Aorta (tissue), 5 donors: ENCODE data around the gene CIC. TPM values are rescaled to one million over a fixed set of nuclear protein-coding genes. Genes with fewer than 3 reads are reported as not detected.

Source experiments
- ATAC-seq: fragments of 200-7000 bp; cut with Tn5 transposase; one replicate; pipeline ENCODE4 v1.9.1; 2022; ENCODE audit warnings: moderate library complexity; ENCODE audit not compliant: low FRiP score
- DNase-seq, 2 donors: peaks; one replicate each; pipeline ENCODE4 v3.0.0-alpha.2; 2020
- H3K27ac ChIP-seq, 2 donors: one replicate each; pipeline ENCODE4 v1.5.1; 2013; ENCODE audit warnings: low read length in 2 of 2, mild to moderate bottlenecking in 2 of 2, moderate library complexity in 2 of 2, control low read depth in 1 of 2, inconsistent platforms in 1 of 2, low read depth in 1 of 2
- H3K27me3 ChIP-seq, 2 donors: one replicate each; pipeline ENCODE4 v1.6.1; 2013; ENCODE audit warnings: control low read depth in 1 of 2, low read length in 1 of 2, mild to moderate bottlenecking in 1 of 2, moderate library complexity in 1 of 2; ENCODE audit not compliant: insufficient read depth in 2 of 2, control insufficient read depth in 1 of 2
- H3K36me3 ChIP-seq, 2 donors: one replicate each; pipeline ENCODE4 v1.6.1; 2013; ENCODE audit warnings: control low read depth in 1 of 2, low read length in 1 of 2, mild to moderate bottlenecking in 1 of 2; ENCODE audit not compliant: insufficient read depth in 2 of 2, control insufficient read depth in 1 of 2
- H3K4me1 ChIP-seq, 2 donors: one replicate each; pipeline ENCODE4 v1.6.1; 2013; ENCODE audit warnings: low read length in 2 of 2, control low read depth in 1 of 2, mild to moderate bottlenecking in 1 of 2, moderate library complexity in 1 of 2; ENCODE audit not compliant: insufficient read depth in 2 of 2, control insufficient read depth in 1 of 2
- H3K4me3 ChIP-seq, 2 donors: one replicate each; pipeline ENCODE4 v1.5.1; 2013; ENCODE audit warnings: low read length in 2 of 2, control low read depth in 1 of 2, mild to moderate bottlenecking in 1 of 2
- H3K9me3 ChIP-seq: one replicate; pipeline ENCODE4 v1.6.1; 2013; ENCODE audit warnings: mild to moderate bottlenecking, low read length; ENCODE audit not compliant: control insufficient read depth
- WGBS, 2 donors: extraction: QIAGEN DNeasy Blood & Tissue Kit; methylation state at CpG; one replicate each; pipeline ENCODE4 v1.1.7; 2013; 5-methylcytosine and 5-hydroxymethylcytosine counted together
- intact Hi-C, 2 donors: fragments of 100-400 bp; cut with DNase I; formaldehyde crosslinking; loops; one replicate each; pipeline versions ENCODE4 v1.14.2 to v1.15.0; 2022
- polyA plus RNA-seq, 2 donors: library from polyadenylated mRNA; stranded (reverse); fragments of 200-250 nt; gene quantifications; one replicate each; pipeline ENCODE4 v1.2.3, GENCODE V29; 2013
- total RNA-seq, 2 donors: library from RNA; stranded (reverse); fragmentation: NEBNext Ultra II Directional; extraction: Animal tissue kit (Norgen Biotek cat#: 25700); gene quantifications; one replicate each; pipeline ENCODE4 v1.2.1, GENCODE V29; 2021
- donor health status: healthy with polysubstance abuse.
- donor health status: Bipolar disorder and iron deficiency.
- donor health status: DM: no; HTN: no; CAD: no.
- donor health status: DM: no; HTN: no; CAD: no.
- donor health status: DM: yes; HTN: yes; CAD: no.

CIC gene
- total and polyA plus RNA-seq, 4 donors = 14.3 to 104 (median 74.0) TPM

- ATAC-seq = no peak
- intact Hi-C loops = loop anchor here in 1 of 2 donors (2.0 kb wide), 1 partner anchor 27 kb away; the partner anchor contains the start of gene ERF
- no peak for DNase-seq
These were observed 13.0 kb downstream of the CIC start for GRCh38 chr19:42281827-42282762.

GRCh38 chr19:42282819-42283187, 13.8 kb downstream of the CIC start:
- WGBS, 2 donors = 35 to 43% methylated on average over 4 of the region's 4 CpGs
- H3K4me1 ChIP-seq = peaks cover 0 to 3% of the 10 kb centered on the region in 2 donors
- peak overlapping the region in 1 of 2 donors; percentile 68 for H3K27ac ChIP-seq
- ATAC-seq (no peak), DNase-seq (no peak)
- no peak overlapping the region for H3K4me3 ChIP-seq
- peaks cover 0 to 2% of the 10 kb centered on the region in 2 donors for H3K36me3 ChIP-seq
- intact Hi-C loops = loop anchor here in 1 of 2 donors (2.0 kb wide), 1 partner anchor 28 kb away; the partner anchor contains the start of gene ERF
- no peaks in the 10 kb centered on the region for H3K9me3 ChIP-seq
- H3K27me3 ChIP-seq = no peaks in the 10 kb centered on the region

More at GRCh38 chr19:42281827-42282762, 13.0 kb downstream of the CIC start:
- H3K36me3 ChIP-seq = no peaks in the 10 kb centered on the region
- H3K27me3 ChIP-seq = no peaks in the 10 kb centered on the region
- peak overlapping the region; percentile 14 to 76 for H3K27ac ChIP-seq
- 21% methylated on average over 7 of the region's 7 CpGs for WGBS, 2 donors
- no peak overlapping the region for H3K4me3 ChIP-seq
- no peaks in the 10 kb centered on the region for H3K9me3 ChIP-seq
- peaks cover 0 to 3% of the 10 kb centered on the region in 2 donors for H3K4me1 ChIP-seq

- intact Hi-C loops = loop anchor here in 1 of 2 donors (2.0 kb wide), 1 partner anchor 29 kb away; the partner anchor contains the start of gene ERF
- ATAC-seq (peak; percentile 74), DNase-seq (peak; percentile 97 to 98)
- H3K4me1 ChIP-seq = peaks cover 0 to 3% of the 10 kb centered on the region in 2 donors
- no peaks in the 10 kb centered on the region for H3K9me3 ChIP-seq
- H3K27ac ChIP-seq = peak overlapping the region; percentile 28 to 68
- WGBS, 2 donors = 2 to 3% methylated on average over 35 to 73 of the region's 74 CpGs
- peak overlapping the region; percentile 34 to 72 for H3K4me3 ChIP-seq
- no peaks in the 10 kb centered on the region for H3K27me3 ChIP-seq
- peaks cover 0 to 3% of the 10 kb centered on the region in 2 donors for H3K36me3 ChIP-seq
These were observed 14.4 kb downstream of the CIC start for GRCh38 chr19:42283188-42284065.

- ATAC-seq = no peak
- peaks cover 0 to 3% of the 10 kb centered on the region in 2 donors for H3K4me1 ChIP-seq
- DNase-seq = peak; percentile 90 to 92
- H3K9me3 ChIP-seq = no peaks in the 10 kb centered on the region
- H3K27me3 ChIP-seq = no peaks in the 10 kb centered on the region
- intact Hi-C loops = no loop called here
- H3K4me3 ChIP-seq = peak overlapping the region; percentile 24 to 72
- 1% methylated on average over 26 to 76 of the region's 76 CpGs for WGBS, 2 donors
- peaks cover 0 to 3% of the 10 kb centered on the region in 2 donors for H3K36me3 ChIP-seq
- H3K27ac ChIP-seq = peak overlapping the region; percentile 28 to 46
These were observed 15.0 kb downstream of the CIC start for GRCh38 chr19:42284066-42284501.

- intact Hi-C loops = no loop called here
- H3K4me1 ChIP-seq = peaks cover 0 to 3% of the 10 kb centered on the region in 2 donors
These were observed 15.7 kb downstream of the CIC start for GRCh38 chr19:42284591-42285341.

GRCh38 chr19:42285541-42285941, 16.5 kb downstream of the CIC start:
- Histone ChIP-seq H3K27me3 (no peaks in the 10 kb centered on the region), H3K9me3 (no peaks in the 10 kb centered on the region), H3K4me3 (no peak overlapping the region), H3K36me3 (peaks cover 0 to 8% of the 10 kb centered on the region in 2 donors), H3K27ac (no peak overlapping the region), H3K4me1 (peaks cover 0 to 3% of the 10 kb centered on the region in 2 donors)
- DNase-seq = no peak
- 19 to 21% methylated on average over 5 of the region's 5 CpGs for WGBS, 2 donors
- no peak for ATAC-seq
- intact Hi-C loops = no loop called here

More at GRCh38 chr19:42284591-42285341, 15.7 kb downstream of the CIC start:
- Histone ChIP-seq H3K27me3 (no peaks in the 10 kb centered on the region), H3K4me3 (peak overlapping the region; percentile 24 to 45), H3K36me3 (peaks cover 0 to 4% of the 10 kb centered on the region in 2 donors), H3K27ac (peak overlapping the region in 1 of 2 donors; percentile 3), H3K9me3 (no peaks in the 10 kb centered on the region)
- 2 to 3% methylated on average over 25 to 41 of the region's 41 CpGs for WGBS, 2 donors
- DNase-seq (peak in 1 of 2 donors; percentile 81), ATAC-seq (no peak)

GRCh38 chr19:42285988-42286348, 16.9 kb downstream of the CIC start:
- intact Hi-C loops = no loop called here
- Histone ChIP-seq H3K36me3 (peaks cover 0 to 10% of the 10 kb centered on the region in 2 donors), H3K4me3 (no peak overlapping the region), H3K9me3 (no peaks in the 10 kb centered on the region), H3K27ac (no peak overlapping the region), H3K27me3 (no peaks in the 10 kb centered on the region), H3K4me1 (peaks cover 0 to 3% of the 10 kb centered on the region in 2 donors)
- ATAC-seq (no peak), DNase-seq (no peak)
- 8 to 18% methylated on average over 6 of the region's 6 CpGs for WGBS, 2 donors
